Motor neuron (in vitro differentiated cells): Measurements from ENCODE around the gene MGAT3. TPM values are rescaled to one million over a fixed set of nuclear protein-coding genes. Genes with fewer than 3 reads are reported as not detected.

Experiments used
- ATAC-seq, 8 experiments: fragments of 200-7000 bp; cut with Tn5 transposase; replicated peaks in 6 of 8; 2 replicates each; pipeline ENCODE4 v1.8.0; 2021; ENCODE audit warnings: mild to moderate bottlenecking in 8 of 8, moderate library complexity in 8 of 8
- H3K27ac ChIP-seq, 2 donors: fragments of 250-450 bp; sonication (Bioruptor Pico); 2 replicates each; pipeline ENCODE4 v1.9.0; 2021; ENCODE audit warnings: antibody characterized with exemption in 2 of 2, mild to moderate bottlenecking in 2 of 2, moderate library complexity in 1 of 2
- H3K4me1 ChIP-seq, 2 donors: fragments of 250-450 bp; sonication (Bioruptor Pico); replicated peaks in 1 of 2; 2 replicates each; pipeline ENCODE4 v1.6.1; 2021; ENCODE audit warnings: antibody characterized with exemption in 2 of 2, mild to moderate bottlenecking in 2 of 2, moderate library complexity in 1 of 2
- H3K4me3 ChIP-seq, 5 donors: fragments of 250-450 bp; sonication (Bioruptor Pico); 2 replicates each; pipeline ENCODE4 v1.9.0; 2021; ENCODE audit warnings: antibody characterized with exemption in 5 of 5, mild to moderate bottlenecking in 5 of 5, moderate library complexity in 4 of 5
- whole genome bisulfite sequencing, 10 experiments: fragments of 450-650 bp; shearing (Covaris generic); methylation state at CpG; one replicate each; pipeline ENCODE4 v1.0.0; 2022; 5-methylcytosine and 5-hydroxymethylcytosine counted together
- in situ Hi-C, 9 experiments: fragments of 400-800 bp; cut with MboI; loops; one replicate each; pipeline ENCODE4 v1.15.0; 2021; ENCODE audit warnings: low sequenced_read_pairs in 9 of 9, low pct_unique_long_range_greater_than_20kb in 2 of 9; ENCODE audit not compliant: unreplicated experiment in 9 of 9
- total RNA-seq, 8 experiments: library from RNA; unstranded; fragments of 300-600 nt; gene quantifications; 2 replicates each; pipeline versions ENCODE4 v1.2.3 to v1.2.4, GENCODE V29; 2022

The MGAT3 gene
- total RNA-seq, 8 experiments from 2014 or later: 17.5 to 28.6 (median 20.4) TPM

GRCh38 chr22:39534092-39534506, 77.3 kb downstream of the MGAT3 start:
- no peak for ATAC-seq
- Histone ChIP-seq H3K4me1 (peaks cover 18 to 21% of the 10 kb centered on the region in 2 donors), H3K4me3 (no peak overlapping the region)

GRCh38 chr22:39534591-39535356, 78.0 kb downstream of the MGAT3 start:
- H3K4me3 ChIP-seq: no peak overlapping the region
- in situ Hi-C loops: loop anchor here in 7 of 9 experiments (10.0 to 25.0 kb wide), 4 partner anchors 500 to 828 kb away; partner anchors contain the start of gene SGSM3 (in 2 of the 7)
- peaks cover 18 to 19% of the 10 kb centered on the region in 2 donors for H3K4me1 ChIP-seq
- 0 to 13% (median 0%) methylated on average over 1 to 6 of the region's 41 CpGs; no CpG with 5 or more reads in 4 of the 10 experiments for WGBS, 10 experiments
- H3K27ac ChIP-seq: no peak overlapping the region
- ATAC-seq: peak; percentile 12 to 50 (median 44)

More at GRCh38 chr22:39534092-39534506, 77.3 kb downstream of the MGAT3 start:
- in situ Hi-C loops: loop anchor here in 7 of 9 experiments (10.0 to 25.0 kb wide), 4 partner anchors 501 to 828 kb away; partner anchors contain the start of gene SGSM3 (in 2 of the 7)
- no peak overlapping the region for H3K27ac ChIP-seq
- 79 to 100% (median 85%) methylated on average over 1 to 7 of the region's 12 CpGs; no CpG with 5 or more reads in 3 of the 10 experiments for WGBS, 10 experiments

GRCh38 chr22:39535357-39535725, 78.5 kb downstream of the MGAT3 start:
- in situ Hi-C loops: loop anchor here in 7 of 9 experiments (10.0 to 25.0 kb wide), 4 partner anchors 499 to 827 kb away; partner anchors contain the start of gene SGSM3 (in 2 of the 7)
- no peak for ATAC-seq
- H3K4me3 ChIP-seq: no peak overlapping the region

GRCh38 chr22:39535831-39536449, 79.1 kb downstream of the MGAT3 start:
- Histone ChIP-seq H3K4me1 (peaks cover 15 to 18% of the 10 kb centered on the region in 2 donors), H3K4me3 (no peak overlapping the region), H3K27ac (no peak overlapping the region)
- 0 to 90% (median 63%) methylated on average over 1 to 5 of the region's 15 CpGs; no CpG with 5 or more reads in 5 of the 10 experiments for WGBS, 10 experiments
- no peak for ATAC-seq
- in situ Hi-C loops: loop anchor here in 7 of 9 experiments (10.0 to 25.0 kb wide), 4 partner anchors 499 to 826 kb away; partner anchors contain the start of gene SGSM3 (in 2 of the 7)

More at GRCh38 chr22:39535357-39535725, 78.5 kb downstream of the MGAT3 start:
- Histone ChIP-seq H3K27ac (no peak overlapping the region), H3K4me1 (peaks cover 18 to 19% of the 10 kb centered on the region in 2 donors)
- WGBS, 10 experiments: 70% methylated on average over 2 of the region's 13 CpGs; no CpG with 5 or more reads in 9 of the 10 experiments

- Histone ChIP-seq H3K4me1 (peaks cover 7 to 13% of the 10 kb centered on the region in 2 donors), H3K4me3 (no peak overlapping the region), H3K27ac (no peak overlapping the region)
- 78 to 85% (median 80%) methylated on average over 4 of the region's 8 CpGs; no CpG with 5 or more reads in 7 of the 10 experiments for WGBS, 10 experiments
- in situ Hi-C loops: loop anchor here in 7 of 9 experiments (10.0 to 25.0 kb wide), 4 partner anchors 498 to 826 kb away; partner anchors contain the start of gene SGSM3 (in 2 of the 7)
- ATAC-seq: no peak
Measured at GRCh38 chr22:39536711-39537110, 79.9 kb downstream of the MGAT3 start.

GRCh38 chr22:39537975-39538374, 81.2 kb downstream of the MGAT3 start:
- Histone ChIP-seq H3K4me1 (peaks cover 5 to 12% of the 10 kb centered on the region in 2 donors), H3K27ac (no peak overlapping the region), H3K4me3 (no peak overlapping the region)
- in situ Hi-C loops: loop anchor here in 7 of 9 experiments (10.0 to 25.0 kb wide), 4 partner anchors 497 to 824 kb away; partner anchors contain the start of gene SGSM3 (in 2 of the 7)
- no peak for ATAC-seq
- WGBS, 10 experiments: 0 to 20% methylated on average over 1 of the region's 2 CpGs; no CpG with 5 or more reads in 8 of the 10 experiments

Other genes with a start within 250 kb of the MGAT3 start
- 1 to 10 TPM in 2 of 8 experiments, under 1 TPM in 5, not detected in 1; 0.24 to 6.7 (median 0.43) TPM for gene PDGFB, start 212.0 kb upstream of the MGAT3 start, total RNA-seq
- 1,000 to 10,000 TPM; 1,236 to 3,241 (median 1,964) TPM for gene RPL3, start 137.4 kb upstream of the MGAT3 start, total RNA-seq
- gene SYNGR1, start 107.0 kb upstream of the MGAT3 start, total RNA-seq: 10 to 100 TPM in 7 of 8 experiments, 1 to 10 TPM in 1; 7.7 to 26.6 (median 18.5) TPM
- 10 to 100 TPM in 7 of 8 experiments, 1 to 10 TPM in 1; 9.3 to 25.6 (median 15.8) TPM for gene TAB1, start 57.2 kb upstream of the MGAT3 start, total RNA-seq
- 10 to 100 TPM; 20.9 to 38.8 (median 29.2) TPM for gene MIEF1, start 45.3 kb downstream of the MGAT3 start, total RNA-seq
- 100 to 1,000 TPM; 351 to 694 (median 479) TPM for gene ATF4, start 63.5 kb downstream of the MGAT3 start, total RNA-seq
- 100 to 1,000 TPM in 1 of 8 experiments, 10 to 100 TPM in 7; 69.1 to 114 (median 89.9) TPM for gene RPS19BP1, start 75.7 kb downstream of the MGAT3 start, total RNA-seq
- under 1 TPM; 0.09 to 1.00 (median 0.24) TPM for gene CACNA1I, start 113.7 kb downstream of the MGAT3 start, total RNA-seq